GM12872 (cell line): Measurements from ENCODE around the gene SPINK2.

Experiments
- TF ChIP-seq, protein P1 (sequence below): IDR thresholded peaks from 3 replicates; pipeline ENCODE4 v1.5.1; 2011; ENCODE audit warnings: low read depth, mild to moderate bottlenecking, low read length, moderate library complexity; ENCODE audit not compliant: insufficient read depth

SPINK2 gene, protein sequence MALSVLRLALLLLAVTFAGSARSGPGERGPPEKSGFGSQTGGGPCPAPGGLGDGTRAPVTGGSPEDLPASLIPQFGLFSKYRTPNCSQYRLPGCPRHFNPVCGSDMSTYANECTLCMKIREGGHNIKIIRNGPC

DNA sequence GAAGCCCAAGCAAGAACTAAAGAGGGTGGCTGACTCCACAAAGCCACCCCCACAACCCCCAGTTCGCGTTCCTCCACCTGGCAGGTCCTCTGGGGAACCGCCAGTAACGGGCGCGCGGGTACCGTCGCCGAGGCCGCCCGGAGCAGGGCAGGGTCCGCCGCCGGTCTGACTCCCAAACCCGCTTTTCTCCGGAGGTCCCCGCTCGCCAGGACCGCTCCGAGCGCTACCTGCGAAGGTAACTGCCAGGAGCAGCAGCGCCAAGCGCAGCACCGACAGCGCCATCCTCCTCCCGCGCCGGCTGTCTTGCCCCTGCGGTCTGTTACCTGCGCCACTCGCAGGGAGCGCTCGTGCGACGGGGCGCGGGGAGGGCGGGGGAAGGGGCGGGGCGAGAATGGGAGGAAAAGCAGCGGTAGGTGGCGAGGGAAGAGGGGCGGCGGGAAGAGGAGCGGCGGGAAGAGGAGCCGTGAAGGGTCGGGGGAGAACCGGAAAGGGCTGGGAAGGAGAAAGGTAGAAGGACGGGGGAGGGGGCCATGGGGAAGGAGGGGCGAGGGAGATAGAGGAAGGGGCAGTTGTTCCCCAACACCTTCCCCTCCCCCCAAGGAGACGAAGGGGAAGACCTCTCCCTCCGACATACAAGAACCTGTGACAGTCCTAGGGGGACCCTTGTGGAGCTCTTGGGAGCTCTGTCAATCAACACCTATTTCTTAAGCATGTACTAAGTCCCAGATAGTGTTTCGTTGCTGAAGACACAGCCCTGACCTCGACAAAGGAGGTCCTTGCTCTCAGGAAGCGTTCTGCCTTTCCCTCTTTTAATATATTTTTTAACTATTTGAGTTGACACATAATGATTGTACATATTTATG lies at the start of gene SPINK2:
Gene SPINK2, minus strand, starts transcription at position 321 of the 863 bp plus-strand sequence. Its CDS starts 39 bp downstream, at position 282.
- TF ChIP-seq, protein P1, sequence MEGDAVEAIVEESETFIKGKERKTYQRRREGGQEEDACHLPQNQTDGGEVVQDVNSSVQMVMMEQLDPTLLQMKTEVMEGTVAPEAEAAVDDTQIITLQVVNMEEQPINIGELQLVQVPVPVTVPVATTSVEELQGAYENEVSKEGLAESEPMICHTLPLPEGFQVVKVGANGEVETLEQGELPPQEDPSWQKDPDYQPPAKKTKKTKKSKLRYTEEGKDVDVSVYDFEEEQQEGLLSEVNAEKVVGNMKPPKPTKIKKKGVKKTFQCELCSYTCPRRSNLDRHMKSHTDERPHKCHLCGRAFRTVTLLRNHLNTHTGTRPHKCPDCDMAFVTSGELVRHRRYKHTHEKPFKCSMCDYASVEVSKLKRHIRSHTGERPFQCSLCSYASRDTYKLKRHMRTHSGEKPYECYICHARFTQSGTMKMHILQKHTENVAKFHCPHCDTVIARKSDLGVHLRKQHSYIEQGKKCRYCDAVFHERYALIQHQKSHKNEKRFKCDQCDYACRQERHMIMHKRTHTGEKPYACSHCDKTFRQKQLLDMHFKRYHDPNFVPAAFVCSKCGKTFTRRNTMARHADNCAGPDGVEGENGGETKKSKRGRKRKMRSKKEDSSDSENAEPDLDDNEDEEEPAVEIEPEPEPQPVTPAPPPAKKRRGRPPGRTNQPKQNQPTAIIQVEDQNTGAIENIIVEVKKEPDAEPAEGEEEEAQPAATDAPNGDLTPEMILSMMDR: no peak; the same call in 2 of the 3 replicates

DNA sequence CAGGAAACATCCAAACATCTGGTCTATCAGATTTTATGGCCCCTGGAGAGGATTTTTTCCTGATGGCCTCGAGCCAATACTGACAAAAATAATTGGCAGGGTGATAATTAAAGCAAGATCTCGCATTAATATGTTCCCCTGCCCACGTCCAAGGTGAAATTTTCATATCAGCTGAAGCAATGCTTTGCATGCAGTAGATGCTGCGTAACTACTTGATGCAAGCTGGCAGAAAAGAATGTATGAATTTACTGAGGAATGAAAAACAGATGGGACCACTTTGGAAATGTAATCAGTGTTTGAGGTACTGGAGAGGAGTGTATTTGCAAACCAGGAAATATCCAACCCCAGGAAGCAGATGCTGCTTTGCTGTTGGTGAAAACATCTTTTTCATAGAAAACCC lies 49.4 kb upstream of the SPINK2 start:
- TF ChIP-seq, protein P1: no peak

DNA sequence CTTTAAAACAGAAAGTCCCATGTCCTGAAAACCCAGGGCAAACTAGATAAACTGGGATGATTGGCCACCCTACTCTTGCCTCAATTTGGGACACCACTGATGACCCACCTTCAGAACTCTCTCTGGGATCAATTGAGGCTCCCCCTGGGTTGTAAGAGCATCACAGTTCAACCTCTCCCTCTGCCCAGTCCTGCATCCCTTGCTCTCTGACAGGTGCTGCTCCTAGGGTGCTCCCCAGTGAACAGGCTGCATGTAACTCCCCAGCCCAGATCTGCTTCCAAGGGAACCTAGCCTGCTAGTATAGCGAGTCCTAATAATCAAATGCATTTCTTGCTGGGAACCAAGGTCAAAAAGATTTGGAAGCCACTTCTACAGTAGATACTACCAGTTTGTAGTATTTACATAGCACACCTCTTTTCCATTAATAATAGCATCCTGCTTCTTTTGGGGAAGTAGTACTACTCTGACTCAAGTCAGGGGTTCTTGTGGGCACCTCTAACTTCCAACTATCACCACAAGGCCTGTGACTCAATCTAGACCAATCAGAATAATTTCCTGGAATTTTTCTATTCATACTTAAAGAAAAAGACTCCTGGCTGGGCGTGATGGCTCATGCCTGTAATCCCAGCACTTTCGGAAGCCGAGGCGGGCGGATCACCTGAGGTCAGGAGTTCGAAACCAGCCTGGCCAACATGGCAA lies 42.1 kb upstream of the SPINK2 start:
- TF ChIP-seq, protein P1: no peak

DNA sequence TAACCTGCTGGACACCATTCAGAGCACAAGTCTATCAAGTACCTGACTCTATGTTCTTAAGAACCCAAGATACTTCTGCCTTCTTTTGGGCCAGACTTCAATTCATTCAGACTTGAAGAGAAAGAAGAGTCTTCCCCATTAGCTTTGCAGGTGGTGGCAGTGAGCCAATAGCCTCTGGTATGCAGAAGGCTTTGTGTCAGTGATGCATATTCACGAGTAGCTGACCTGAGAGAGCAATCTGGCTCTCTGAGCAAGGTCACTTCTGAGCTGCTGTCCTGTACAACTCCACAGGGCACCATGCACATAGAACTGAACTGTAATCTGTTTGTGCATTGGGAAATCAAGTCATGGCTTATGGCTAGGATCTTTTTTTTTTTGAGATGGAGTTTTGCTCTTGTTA lies 39.9 kb upstream of the SPINK2 start:
- TF ChIP-seq, protein P1: no peak

DNA sequence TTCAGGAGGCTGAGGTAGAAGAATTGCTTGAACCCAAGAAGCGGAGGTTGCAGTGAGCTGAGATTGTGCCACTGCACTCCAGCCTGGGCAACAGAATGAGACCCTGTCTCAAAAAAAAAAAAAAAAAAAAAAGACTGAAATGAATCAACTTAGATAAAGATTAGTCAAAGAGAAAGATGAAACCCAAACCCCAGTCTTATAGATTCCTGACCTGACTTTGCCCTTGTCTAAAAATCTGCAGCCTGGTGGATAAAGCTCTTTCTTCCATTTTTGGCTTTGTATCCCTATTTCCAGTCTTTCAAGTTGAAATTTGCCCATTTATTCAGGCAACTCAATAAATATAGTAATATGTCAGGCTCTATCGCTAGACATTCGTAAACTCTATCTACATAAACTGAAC lies 39.3 kb upstream of the SPINK2 start:
- TF ChIP-seq, protein P1: no peak

DNA sequence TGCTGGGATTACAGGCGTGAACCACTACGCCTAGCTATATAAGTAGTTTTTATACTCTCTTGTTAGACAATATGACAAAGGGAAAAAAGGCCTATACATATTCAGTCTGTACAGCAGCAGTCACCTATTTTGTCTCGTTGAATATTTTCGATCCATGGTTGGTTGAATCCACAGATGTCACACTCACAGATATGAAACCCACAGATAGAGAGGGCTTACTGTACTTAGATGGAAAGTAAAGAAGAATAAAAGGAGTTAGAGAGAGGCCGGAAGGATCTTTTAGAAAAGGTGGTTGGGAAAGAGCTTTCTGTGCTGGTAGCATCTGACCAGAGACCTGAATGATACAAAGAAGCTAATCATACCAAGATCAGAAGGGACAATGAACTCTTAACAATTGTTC lies 38.3 kb upstream of the SPINK2 start:
- TF ChIP-seq, protein P1: no peak

DNA sequence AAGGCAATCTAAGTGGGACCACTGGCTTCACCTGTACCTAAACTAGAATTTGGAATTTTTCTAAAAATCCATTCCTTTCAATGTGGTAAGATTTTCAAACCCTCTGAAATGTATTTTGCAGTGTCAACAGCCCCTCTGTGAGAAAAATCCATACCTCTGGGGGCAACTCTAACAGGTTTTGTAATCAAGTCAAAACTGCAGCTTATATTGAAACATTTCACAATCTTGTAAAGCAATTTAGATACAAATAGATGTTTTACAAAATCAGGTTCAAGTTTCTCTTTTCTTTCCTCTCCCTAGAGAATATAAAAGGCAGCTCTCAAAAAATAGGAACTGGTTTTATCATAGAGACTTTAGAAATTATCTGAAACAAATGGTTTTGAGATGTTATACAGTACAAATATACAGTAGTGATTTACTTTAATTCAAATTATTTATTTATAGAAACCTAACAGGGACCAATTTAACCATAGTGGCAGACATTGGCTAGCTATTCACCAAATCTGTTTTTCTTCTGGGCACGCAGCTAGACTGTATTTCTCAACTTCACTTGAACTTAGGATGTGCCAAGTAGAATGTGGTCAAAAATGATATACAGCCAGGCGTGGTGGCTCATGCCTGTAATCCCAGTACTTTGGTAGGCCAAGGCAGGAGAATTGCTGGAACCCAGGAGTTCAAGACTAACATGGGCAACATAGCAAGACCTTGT lies 36.3 kb upstream of the SPINK2 start:
- TF ChIP-seq, protein P1: no peak
